Small intestine (tissue), 7 donors: ENCODE measurements around the gene RFX7. TPM values are rescaled to one million over a fixed set of nuclear protein-coding genes. Genes with fewer than 3 reads are reported as not detected.

Experiments used
- DNase-seq, 2 donors: peaks; one replicate each; pipeline versions ENCODE4 v3.0.0 to v3.0.0-alpha.2; 2013
- FAIRE-seq: peaks from 2 replicates; lab custom pipeline; 2012; peaks lifted over from hg19 to GRCh38; lab: Jason Lieb, UNC
- H3K27ac ChIP-seq, 3 donors: one replicate each; pipeline ENCODE4 v1.5.1; 2013; ENCODE audit warnings: low read length in 2 of 3, mild to moderate bottlenecking in 2 of 3, control low read depth in 1 of 3, inconsistent platforms in 1 of 3, low read depth in 1 of 3, moderate library complexity in 1 of 3
- H3K27me3 ChIP-seq, 3 donors: one replicate each; pipeline ENCODE4 v1.6.1; 2013; ENCODE audit warnings: low read length in 3 of 3, inconsistent platforms in 1 of 3; ENCODE audit not compliant: control insufficient read depth in 3 of 3, insufficient read depth in 3 of 3
- H3K36me3 ChIP-seq, 3 donors: one replicate each; pipeline ENCODE4 v1.6.1; 2013; ENCODE audit warnings: low read length in 3 of 3, inconsistent platforms in 1 of 3, low read depth in 1 of 3, mild to moderate bottlenecking in 1 of 3, moderate library complexity in 1 of 3; ENCODE audit not compliant: control insufficient read depth in 3 of 3, insufficient read depth in 2 of 3
- H3K4me1 ChIP-seq, 3 donors: one replicate each; pipeline ENCODE4 v1.6.1; 2013; ENCODE audit warnings: low read length in 2 of 3, inconsistent platforms in 1 of 3, low read depth in 1 of 3, mild to moderate bottlenecking in 1 of 3, moderate library complexity in 1 of 3; ENCODE audit not compliant: control insufficient read depth in 3 of 3, insufficient read depth in 2 of 3
- H3K4me3 ChIP-seq, 3 donors: one replicate each; pipeline ENCODE4 v1.5.1; 2013; ENCODE audit warnings: low read length in 3 of 3, control low read depth in 1 of 3, inconsistent platforms in 1 of 3, low read depth in 1 of 3, mild to moderate bottlenecking in 1 of 3, moderate library complexity in 1 of 3
- H3K9me3 ChIP-seq, 2 donors: one replicate each; pipeline ENCODE4 v1.6.1; 2013; ENCODE audit warnings: low read depth in 1 of 2, low read length in 1 of 2; ENCODE audit not compliant: control insufficient read depth in 2 of 2, insufficient read depth in 1 of 2
- WGBS, 3 donors: extraction: QIAGEN DNeasy Blood & Tissue Kit; methylation state at CpG; one replicate each; pipeline ENCODE4 v1.1.7; 2013; 5-methylcytosine and 5-hydroxymethylcytosine counted together
- polyA plus RNA-seq, 4 donors: library from polyadenylated mRNA; stranded (reverse) in 3 of 4; unstranded in 1 of 4; fragments of 200-250 nt in 3 of 4; fragments of 120-200 nt in 1 of 4; gene quantifications; one replicate each; pipeline versions ENCODE4 v1.2.1 to v1.2.3, GENCODE V29; 2013
- donor health status: healthy with polysubstance abuse.
- donor health status: control.
- donor health status: control.
- donor health status: Bipolar disorder and iron deficiency.
- donor health status: healthy.

RFX7 gene
- polyA plus RNA-seq, 4 donors: 1.4 to 12.8 (median 3.0) TPM

- H3K27ac ChIP-seq: no peak overlapping the region
- H3K27me3 ChIP-seq: no peaks in the 10 kb centered on the region
- H3K4me3 ChIP-seq: no peak overlapping the region
- no peaks in the 10 kb centered on the region for H3K4me1 ChIP-seq
- H3K36me3 ChIP-seq: no peaks in the 10 kb centered on the region
- WGBS, 3 donors: 77 to 78% (median 78%) methylated on average over 5 of the region's 5 CpGs
- FAIRE-seq (no peak), DNase-seq (no peak)
- no peaks in the 10 kb centered on the region for H3K9me3 ChIP-seq
These were observed 166.6 kb downstream of the RFX7 start for GRCh38 chr15:56077081-56077480.

- DNase-seq (no peak), FAIRE-seq (no peak)
- no peak overlapping the region for H3K27ac ChIP-seq
- H3K36me3 ChIP-seq: no peaks in the 10 kb centered on the region
- no peaks in the 10 kb centered on the region for H3K4me1 ChIP-seq
- 37 to 59% (median 51%) methylated on average over 2 of the region's 2 CpGs for WGBS, 3 donors
- no peak overlapping the region for H3K4me3 ChIP-seq
- H3K27me3 ChIP-seq: no peaks in the 10 kb centered on the region
- no peaks in the 10 kb centered on the region for H3K9me3 ChIP-seq
These were observed 167.0 kb downstream of the RFX7 start for GRCh38 chr15:56076640-56077039.

- no peak overlapping the region for H3K27ac ChIP-seq
- H3K27me3 ChIP-seq: no peaks in the 10 kb centered on the region
- H3K9me3 ChIP-seq: no peaks in the 10 kb centered on the region
- H3K36me3 ChIP-seq: no peaks in the 10 kb centered on the region
- FAIRE-seq (no peak), DNase-seq (no peak)
- no peaks in the 10 kb centered on the region for H3K4me1 ChIP-seq
- 52 to 54% (median 53%) methylated on average over 5 of the region's 5 CpGs for WGBS, 3 donors
- H3K4me3 ChIP-seq: no peak overlapping the region
These were observed 169.0 kb downstream of the RFX7 start for GRCh38 chr15:56074481-56075265.

GRCh38 chr15:56064152-56064551 is 179.5 kb downstream of the RFX7 start:
- no peaks in the 10 kb centered on the region for H3K27me3 ChIP-seq
- DNase-seq: no peak
- 73 to 79% (median 74%) methylated on average over 3 of the region's 3 CpGs for WGBS, 3 donors
- no peak overlapping the region for H3K27ac ChIP-seq
- H3K36me3 ChIP-seq: no peaks in the 10 kb centered on the region
- no peaks in the 10 kb centered on the region for H3K4me1 ChIP-seq
- H3K9me3 ChIP-seq: peaks cover 0 to 2% of the 10 kb centered on the region in 2 donors
- H3K4me3 ChIP-seq: no peak overlapping the region
- no peak for FAIRE-seq

- DNase-seq (no peak), FAIRE-seq (no peak)
- Histone ChIP-seq H3K4me3 (no peak overlapping the region), H3K36me3 (no peaks in the 10 kb centered on the region), H3K9me3 (peaks cover 0 to 2% of the 10 kb centered on the region in 2 donors), H3K27ac (no peak overlapping the region), H3K27me3 (no peaks in the 10 kb centered on the region), H3K4me1 (no peaks in the 10 kb centered on the region)
- 77 to 92% (median 81%) methylated on average over 2 of the region's 2 CpGs for WGBS, 3 donors
These were observed 184.0 kb downstream of the RFX7 start for GRCh38 chr15:56059716-56060115.

GRCh38 chr15:56058986-56059385 is 184.7 kb downstream of the RFX7 start:
- Histone ChIP-seq H3K36me3 (no peaks in the 10 kb centered on the region), H3K4me1 (no peaks in the 10 kb centered on the region), H3K4me3 (no peak overlapping the region), H3K9me3 (peaks cover 0 to 2% of the 10 kb centered on the region in 2 donors), H3K27me3 (no peaks in the 10 kb centered on the region), H3K27ac (no peak overlapping the region)
- no peak for FAIRE-seq
- DNase-seq: no peak
- 86 to 88% (median 87%) methylated on average over 2 of the region's 2 CpGs for WGBS, 3 donors

- Histone ChIP-seq H3K4me1 (no peaks in the 10 kb centered on the region), H3K4me3 (no peak overlapping the region), H3K9me3 (no peaks in the 10 kb centered on the region), H3K36me3 (no peaks in the 10 kb centered on the region), H3K27me3 (no peaks in the 10 kb centered on the region), H3K27ac (no peak overlapping the region)
- 69 to 89% (median 89%) methylated on average over 7 of the region's 7 CpGs for WGBS, 3 donors
- DNase-seq (no peak), FAIRE-seq (no peak)
These were observed 187.1 kb downstream of the RFX7 start for GRCh38 chr15:56056626-56057025.

- FAIRE-seq (no peak), DNase-seq (no peak)
- H3K9me3 ChIP-seq: no peaks in the 10 kb centered on the region
- H3K4me3 ChIP-seq: no peak overlapping the region
- no peak overlapping the region for H3K27ac ChIP-seq
- no peaks in the 10 kb centered on the region for H3K4me1 ChIP-seq
- no peaks in the 10 kb centered on the region for H3K27me3 ChIP-seq
- H3K36me3 ChIP-seq: no peaks in the 10 kb centered on the region
These were observed 190.7 kb downstream of the RFX7 start for GRCh38 chr15:56053046-56053400.
